Activated naive CD8-positive, alpha-beta T cell treated with anti-CD3 and anti-CD28 coated beads, Interleukin-2, amount 10 ng/mL, durations not matched to agents 7 days and 5 days (primary cell): ENCODE measurements around the gene TFG. TPM values are rescaled to one million over a fixed set of nuclear protein-coding genes. Genes with fewer than 3 reads are reported as not detected.

Experiments used
- ATAC-seq: fragments of 150-1000 bp; cut with Tn5 transposase; one replicate; pipeline ENCODE4 v1.10.0; 2021; ENCODE audit warnings: low read depth, moderate library complexity
- POLR2A ChIA-PET: fragments of 350-600 bp; sonication (Branson Sonifier 250); formaldehyde crosslinking; loops from one replicate; lab custom pipeline; 2021; ENCODE audit warnings: antibody characterized with exemption; lab: Charles Lee
- DNase-seq: peaks from one replicate; pipeline ENCODE4 v3.0.0; 2021
- H3K27ac Mint-ChIP-seq: one replicate; pipeline ENCODE4 v1.8.0; 2022; ENCODE audit warnings: mild to moderate bottlenecking, mixed read lengths
- H3K27me3 Mint-ChIP-seq: one replicate; pipeline ENCODE4 v1.8.0; 2022; ENCODE audit warnings: mild to moderate bottlenecking, moderate library complexity, mixed read lengths
- H3K36me3 Mint-ChIP-seq: one replicate; pipeline ENCODE4 v1.8.0; 2021; ENCODE audit warnings: mild to moderate bottlenecking, mixed read lengths
- H3K4me1 Mint-ChIP-seq: one replicate; pipeline ENCODE4 v1.8.0; 2021; ENCODE audit warnings: mixed read lengths
- H3K4me3 Mint-ChIP-seq: one replicate; pipeline ENCODE4 v1.8.0; 2022; ENCODE audit warnings: mild to moderate bottlenecking, moderate library complexity, mixed read lengths
- H3K9me3 Mint-ChIP-seq: one replicate; pipeline ENCODE4 v1.8.0; 2021; ENCODE audit warnings: mixed read lengths
- total RNA-seq, 2 experiments: library from RNA; stranded (reverse); gene quantifications; one replicate each; pipeline ENCODE4 v1.2.3, GENCODE V29; 2021

The TFG gene
- total RNA-seq, 2 experiments from 2014 or later = 45.1 to 48.4 TPM

- H3K4me1 Mint-ChIP-seq = peaks cover 25% of the 10 kb centered on the region
- H3K9me3 Mint-ChIP-seq = no peaks in the 10 kb centered on the region
- peaks cover 45% of the 10 kb centered on the region for H3K36me3 Mint-ChIP-seq
- no peak overlapping the region for H3K27ac Mint-ChIP-seq
- POLR2A ChIA-PET = no interaction called here
- DNase-seq = no peak
- no peaks in the 10 kb centered on the region for H3K27me3 Mint-ChIP-seq
- ATAC-seq = no peak
- no peak overlapping the region for H3K4me3 Mint-ChIP-seq
Measured at GRCh38 chr3:100717063-100717462, 7.8 kb downstream of the TFG start.

DNA sequence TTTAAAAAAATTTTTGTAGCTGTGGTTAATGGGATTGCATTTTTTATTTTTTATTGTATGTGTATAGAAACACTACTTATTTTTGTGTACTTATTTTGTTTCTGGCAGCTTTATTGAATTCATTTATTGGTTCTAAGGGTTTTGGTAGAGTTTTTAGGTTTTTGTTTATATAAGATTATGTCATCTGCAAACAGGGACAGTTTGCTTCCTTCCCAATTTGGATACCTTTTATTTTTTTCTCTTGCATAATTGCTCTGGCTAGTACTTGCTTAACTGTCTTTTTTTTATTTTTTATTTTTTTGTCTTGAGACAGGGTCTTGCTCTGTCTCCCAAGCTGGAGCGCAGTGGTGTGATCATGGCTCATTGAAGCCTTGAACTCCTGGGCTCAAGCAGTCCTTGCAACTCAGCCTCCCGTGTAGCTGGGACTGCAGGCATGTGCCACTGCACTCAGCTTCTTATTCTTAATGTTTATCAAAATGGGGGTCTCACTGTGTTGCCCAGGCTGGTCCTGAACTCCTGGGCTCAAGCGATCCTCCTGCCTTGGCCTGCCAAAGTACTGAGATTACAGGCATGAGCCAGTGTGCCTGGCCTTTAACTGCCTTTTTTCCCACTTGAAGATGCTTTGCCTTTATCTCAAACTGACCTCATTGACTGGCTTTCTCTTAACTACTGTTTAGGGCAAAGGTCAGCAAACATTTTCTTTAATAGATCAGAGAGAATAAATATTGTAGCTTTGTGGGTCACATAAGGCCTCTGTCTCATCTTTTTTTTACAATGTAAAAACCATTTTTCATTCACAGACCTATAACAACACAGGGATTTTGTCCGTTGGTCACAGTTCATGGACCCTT lies 8.6 kb downstream of the TFG start:
- no peaks in the 10 kb centered on the region for H3K9me3 Mint-ChIP-seq
- H3K27me3 Mint-ChIP-seq = no peaks in the 10 kb centered on the region
- ATAC-seq (no peak), DNase-seq (no peak)
- POLR2A ChIA-PET = interaction anchor here (0.7 to 1.6 kb wide), 2 partner anchors 9 to 338 kb away, joined by 5 to 7 read pairs; partner anchors contain the start of gene TFG
- H3K27ac Mint-ChIP-seq = no peak overlapping the region
- peaks cover 47% of the 10 kb centered on the region for H3K36me3 Mint-ChIP-seq
- H3K4me3 Mint-ChIP-seq = no peak overlapping the region
- H3K4me1 Mint-ChIP-seq = peaks cover 19% of the 10 kb centered on the region

- no peak for ATAC-seq
- H3K27ac Mint-ChIP-seq = no peak overlapping the region
- DNase-seq = no peak
- POLR2A ChIA-PET = interaction anchor here (1.6 kb wide), 1 partner anchor 10 kb away, joined by 7 read pairs; the partner anchor contains the start of gene TFG
- no peak overlapping the region for H3K4me3 Mint-ChIP-seq
- peaks cover 47% of the 10 kb centered on the region for H3K36me3 Mint-ChIP-seq
- no peaks in the 10 kb centered on the region for H3K9me3 Mint-ChIP-seq
- peaks cover 15% of the 10 kb centered on the region for H3K4me1 Mint-ChIP-seq
- no peaks in the 10 kb centered on the region for H3K27me3 Mint-ChIP-seq
Measured at GRCh38 chr3:100719136-100719535, 9.8 kb downstream of the TFG start.

GRCh38 chr3:100720426-100720825 lies 11.1 kb downstream of the TFG start:
- no peak overlapping the region for H3K4me3 Mint-ChIP-seq
- H3K9me3 Mint-ChIP-seq = no peaks in the 10 kb centered on the region
- peaks cover 43% of the 10 kb centered on the region for H3K36me3 Mint-ChIP-seq
- POLR2A ChIA-PET = no interaction called here
- peaks cover 18% of the 10 kb centered on the region for H3K4me1 Mint-ChIP-seq
- H3K27me3 Mint-ChIP-seq = no peaks in the 10 kb centered on the region
- DNase-seq (no peak), ATAC-seq (no peak)
- H3K27ac Mint-ChIP-seq = no peak overlapping the region

DNA sequence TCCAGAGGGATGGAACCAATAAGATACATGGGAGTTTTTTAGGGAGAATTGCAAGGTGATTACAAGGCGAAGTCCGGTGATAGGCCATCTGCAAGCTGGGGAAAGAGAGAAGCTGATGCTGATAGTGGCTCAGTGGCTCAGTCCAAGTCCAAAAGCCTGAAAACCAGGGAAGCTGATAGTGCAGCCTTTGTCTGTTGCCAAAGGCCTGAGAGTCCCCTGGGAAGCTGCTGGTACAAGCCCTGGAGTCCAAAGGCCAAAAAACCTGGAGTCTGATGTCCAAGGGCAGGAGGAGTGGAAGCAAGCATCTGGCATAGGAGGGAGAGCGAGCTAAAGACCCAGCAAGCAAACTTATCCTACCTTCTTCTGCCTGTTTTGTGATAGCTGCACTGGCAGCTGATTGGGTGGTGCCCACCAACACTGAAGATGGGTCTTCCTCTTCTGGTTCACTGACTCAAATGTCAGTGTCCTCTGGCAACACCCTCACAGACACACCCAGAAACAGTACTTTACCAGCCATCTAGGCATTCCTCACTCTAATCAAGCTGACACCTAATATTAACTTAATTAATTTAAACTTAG lies 16.7 kb downstream of the TFG start:
- H3K36me3 Mint-ChIP-seq = peaks cover 31% of the 10 kb centered on the region
- H3K4me1 Mint-ChIP-seq = peaks cover 11% of the 10 kb centered on the region
- POLR2A ChIA-PET = interaction anchor here (0.7 kb wide), 1 partner anchor 16 kb away, joined by 4 read pairs; no protein-coding TSS in a partner anchor
- H3K27ac Mint-ChIP-seq = no peak overlapping the region
- no peaks in the 10 kb centered on the region for H3K9me3 Mint-ChIP-seq
- H3K27me3 Mint-ChIP-seq = no peaks in the 10 kb centered on the region
- no peak for DNase-seq
- no peak for ATAC-seq
- H3K4me3 Mint-ChIP-seq = no peak overlapping the region

DNA sequence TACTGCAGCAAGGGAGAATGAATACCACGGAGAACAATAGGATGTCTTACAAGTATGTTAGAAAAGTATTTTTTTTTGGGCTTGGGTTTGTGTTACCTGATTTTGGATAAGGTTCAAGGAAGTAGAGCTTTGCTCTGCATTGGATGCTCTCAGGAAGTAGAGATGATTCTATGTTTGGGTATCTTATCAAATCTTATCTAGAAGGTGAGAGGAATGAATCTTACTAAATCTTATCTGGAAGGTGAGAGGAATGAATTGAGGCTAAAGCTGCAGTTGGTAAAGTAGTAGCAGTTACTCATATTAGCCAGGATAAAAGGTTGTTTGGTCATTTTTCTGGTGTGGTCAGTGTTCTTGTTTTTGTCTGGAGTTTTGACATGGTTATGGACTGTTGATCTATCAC lies 17.4 kb downstream of the TFG start:
- peaks cover 11% of the 10 kb centered on the region for H3K4me1 Mint-ChIP-seq
- no peaks in the 10 kb centered on the region for H3K27me3 Mint-ChIP-seq
- H3K27ac Mint-ChIP-seq = no peak overlapping the region
- H3K36me3 Mint-ChIP-seq = peaks cover 27% of the 10 kb centered on the region
- no peak overlapping the region for H3K4me3 Mint-ChIP-seq
- no peaks in the 10 kb centered on the region for H3K9me3 Mint-ChIP-seq
- ATAC-seq = no peak
- no peak for DNase-seq
- POLR2A ChIA-PET = interaction anchor here (0.8 kb wide), 1 partner anchor 16 kb away, joined by 4 read pairs; no protein-coding TSS in a partner anchor

DNA sequence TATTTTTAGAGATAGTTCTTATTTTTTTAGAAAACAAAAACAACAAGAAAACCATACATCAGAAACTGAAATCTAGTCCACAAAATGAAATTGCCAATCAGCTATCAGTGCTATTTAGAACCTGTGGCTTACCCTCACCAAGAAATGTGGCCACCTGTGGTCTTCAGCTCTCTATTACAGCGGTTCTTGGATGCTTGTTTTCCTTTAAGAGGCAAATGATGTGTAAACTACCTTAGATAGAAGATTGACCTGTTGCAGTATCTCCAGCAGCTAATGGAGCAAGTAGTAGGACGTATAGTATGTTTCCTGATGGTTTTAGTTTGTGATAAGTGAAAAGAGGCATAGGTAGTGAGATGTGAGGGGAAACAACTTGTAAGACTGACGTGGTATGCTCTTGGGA lies 21.2 kb downstream of the TFG start:
- H3K27ac Mint-ChIP-seq = no peak overlapping the region
- ATAC-seq (no peak), DNase-seq (no peak)
- H3K36me3 Mint-ChIP-seq = peaks cover 20% of the 10 kb centered on the region
- H3K27me3 Mint-ChIP-seq = no peaks in the 10 kb centered on the region
- peaks cover 10% of the 10 kb centered on the region for H3K4me1 Mint-ChIP-seq
- no peak overlapping the region for H3K4me3 Mint-ChIP-seq
- POLR2A ChIA-PET = no interaction called here
- no peaks in the 10 kb centered on the region for H3K9me3 Mint-ChIP-seq

DNA sequence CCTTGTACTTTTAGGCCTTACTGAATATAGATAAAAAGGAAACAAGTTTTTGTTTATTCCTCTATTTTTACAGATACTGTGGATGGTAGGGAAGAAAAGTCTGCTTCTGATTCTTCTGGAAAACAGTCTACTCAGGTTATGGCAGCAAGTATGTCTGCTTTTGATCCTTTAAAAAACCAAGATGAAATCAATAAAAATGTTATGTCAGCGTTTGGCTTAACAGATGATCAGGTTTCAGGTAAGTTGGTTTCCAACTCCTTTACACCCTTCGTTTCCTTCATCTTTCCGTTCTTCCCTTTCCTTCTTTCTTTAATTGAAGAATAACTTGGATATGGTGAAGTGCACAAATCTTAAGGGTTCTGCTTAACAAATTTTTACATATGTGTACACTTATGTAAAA lies 23.1 kb downstream of the TFG start:
- no peak overlapping the region for H3K27ac Mint-ChIP-seq
- POLR2A ChIA-PET = no interaction called here
- ATAC-seq (no peak), DNase-seq (no peak)
- no peak overlapping the region for H3K4me3 Mint-ChIP-seq
- peaks cover 7% of the 10 kb centered on the region for H3K4me1 Mint-ChIP-seq
- no peaks in the 10 kb centered on the region for H3K9me3 Mint-ChIP-seq
- H3K36me3 Mint-ChIP-seq = peaks cover 22% of the 10 kb centered on the region
- no peaks in the 10 kb centered on the region for H3K27me3 Mint-ChIP-seq

- Mint-ChIP-seq H3K9me3 (no peaks in the 10 kb centered on the region), H3K27me3 (no peaks in the 10 kb centered on the region), H3K4me1 (peaks cover 2% of the 10 kb centered on the region), H3K4me3 (no peak overlapping the region), H3K27ac (no peak overlapping the region), H3K36me3 (peaks cover 19% of the 10 kb centered on the region)
- POLR2A ChIA-PET = no interaction called here
- ATAC-seq (no peak), DNase-seq (no peak)
Measured at GRCh38 chr3:100737334-100737733, 28.0 kb downstream of the TFG start.

- ATAC-seq = no peak
- no peaks in the 10 kb centered on the region for H3K4me1 Mint-ChIP-seq
- peaks cover 15% of the 10 kb centered on the region for H3K36me3 Mint-ChIP-seq
- no peaks in the 10 kb centered on the region for H3K9me3 Mint-ChIP-seq
- H3K27ac Mint-ChIP-seq = no peak overlapping the region
- H3K27me3 Mint-ChIP-seq = no peaks in the 10 kb centered on the region
- no peak for DNase-seq
- no peak overlapping the region for H3K4me3 Mint-ChIP-seq
- POLR2A ChIA-PET = no interaction called here
Measured at GRCh38 chr3:100740207-100740606, 30.9 kb downstream of the TFG start.

DNA sequence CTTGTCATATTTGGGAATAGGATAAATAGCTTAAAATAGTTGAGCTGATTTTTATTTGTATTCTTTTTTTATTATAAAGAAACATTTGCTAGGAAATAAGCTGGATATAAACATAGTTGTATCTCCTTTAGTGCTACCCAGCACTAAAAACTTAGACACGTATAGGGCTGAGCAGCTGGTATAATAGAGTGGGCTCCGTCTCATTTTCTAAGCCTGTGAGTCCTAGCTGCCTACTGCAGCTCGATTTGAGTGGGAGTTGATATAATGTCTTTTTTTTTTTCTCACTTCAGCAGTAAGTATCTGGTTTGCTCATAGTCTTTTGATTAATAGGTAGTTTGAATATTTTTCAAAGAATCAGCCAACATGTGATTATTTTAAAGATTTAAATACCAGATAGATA lies 34.2 kb downstream of the TFG start:
- no peak for DNase-seq
- no peak overlapping the region for H3K4me3 Mint-ChIP-seq
- POLR2A ChIA-PET = no interaction called here
- H3K27ac Mint-ChIP-seq = no peak overlapping the region
- H3K27me3 Mint-ChIP-seq = no peaks in the 10 kb centered on the region
- ATAC-seq = no peak
- H3K9me3 Mint-ChIP-seq = no peaks in the 10 kb centered on the region
- no peaks in the 10 kb centered on the region for H3K4me1 Mint-ChIP-seq
- peaks cover 29% of the 10 kb centered on the region for H3K36me3 Mint-ChIP-seq

DNA sequence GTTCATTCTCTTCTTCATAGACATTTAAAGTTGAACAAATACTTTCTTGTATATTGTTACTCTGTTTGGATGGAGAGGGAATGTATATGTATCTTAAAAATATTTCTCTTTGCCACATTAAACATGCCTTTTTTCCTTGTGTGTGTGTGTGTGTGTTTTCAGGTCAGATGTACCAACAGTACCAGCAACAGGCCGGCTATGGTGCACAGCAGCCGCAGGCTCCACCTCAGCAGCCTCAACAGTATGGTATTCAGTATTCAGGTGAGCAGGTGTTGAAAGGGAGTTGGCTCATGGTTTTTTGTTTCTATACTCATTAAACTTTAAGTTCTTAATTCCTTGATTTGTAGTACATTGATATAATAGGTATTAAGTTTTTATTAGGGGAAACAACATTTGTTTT lies 35.4 kb downstream of the TFG start:
- no peak for ATAC-seq
- DNase-seq = no peak
- H3K4me3 Mint-ChIP-seq = no peak overlapping the region
- peaks cover 31% of the 10 kb centered on the region for H3K36me3 Mint-ChIP-seq
- POLR2A ChIA-PET = no interaction called here
- H3K4me1 Mint-ChIP-seq = no peaks in the 10 kb centered on the region
- H3K9me3 Mint-ChIP-seq = no peaks in the 10 kb centered on the region
- no peak overlapping the region for H3K27ac Mint-ChIP-seq
- no peaks in the 10 kb centered on the region for H3K27me3 Mint-ChIP-seq

DNA sequence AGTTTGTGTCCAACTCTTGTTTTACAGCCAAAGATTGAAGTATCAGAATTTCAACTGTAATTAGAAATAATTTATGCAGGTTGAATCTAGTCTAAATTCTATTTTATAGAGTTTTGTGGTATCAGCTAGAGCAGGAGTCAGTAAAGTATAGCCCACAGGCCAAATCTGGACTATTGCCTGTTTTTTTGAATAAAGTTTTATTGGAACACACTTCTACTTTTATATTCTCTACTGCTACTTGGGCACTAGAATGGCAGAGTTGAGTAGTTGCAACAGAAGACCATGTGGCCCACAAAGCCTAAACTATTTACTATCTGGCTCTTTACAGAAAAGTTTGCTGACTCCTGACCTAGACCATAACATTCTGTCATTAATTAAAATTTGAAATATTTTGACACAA lies 36.3 kb downstream of the TFG start:
- no peak for DNase-seq
- POLR2A ChIA-PET = no interaction called here
- no peak overlapping the region for H3K27ac Mint-ChIP-seq
- no peaks in the 10 kb centered on the region for H3K9me3 Mint-ChIP-seq
- H3K4me3 Mint-ChIP-seq = no peak overlapping the region
- peaks cover 32% of the 10 kb centered on the region for H3K36me3 Mint-ChIP-seq
- ATAC-seq = no peak
- no peaks in the 10 kb centered on the region for H3K4me1 Mint-ChIP-seq
- no peaks in the 10 kb centered on the region for H3K27me3 Mint-ChIP-seq

DNA sequence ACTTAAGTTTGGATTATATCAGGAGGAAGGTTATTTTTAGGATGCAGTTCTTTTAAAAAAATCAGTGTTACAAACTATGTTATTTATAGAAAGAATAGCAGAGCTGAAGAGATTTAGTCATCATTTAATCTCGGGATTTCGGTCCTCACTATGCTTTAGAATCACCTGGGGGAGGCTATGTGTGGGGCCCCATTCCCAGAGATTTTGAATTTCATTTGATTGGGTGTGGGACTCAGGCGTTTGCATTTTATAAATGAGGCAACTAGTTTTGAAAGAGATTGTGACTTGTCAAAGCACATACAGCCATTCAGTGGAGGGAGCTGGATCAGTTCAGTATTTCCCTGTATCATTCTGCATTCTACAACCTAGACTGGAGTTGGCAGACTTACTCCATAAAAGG lies 36.8 kb downstream of the TFG start:
- H3K27ac Mint-ChIP-seq = no peak overlapping the region
- peaks cover 32% of the 10 kb centered on the region for H3K36me3 Mint-ChIP-seq
- H3K4me1 Mint-ChIP-seq = no peaks in the 10 kb centered on the region
- H3K9me3 Mint-ChIP-seq = no peaks in the 10 kb centered on the region
- POLR2A ChIA-PET = no interaction called here
- DNase-seq (no peak), ATAC-seq (no peak)
- no peak overlapping the region for H3K4me3 Mint-ChIP-seq
- H3K27me3 Mint-ChIP-seq = no peaks in the 10 kb centered on the region
